H9 (cell line): Measurements from ENCODE around the gene RERE. TPM values are rescaled to one million over a fixed set of nuclear protein-coding genes. Genes with fewer than 3 reads are reported as not detected.
A peak's percentile ranks its signal among the peaks of the same experiment; 100 is the strongest.

Source experiments
- DNase-seq: peaks from one replicate; pipeline ENCODE4 v3.0.0-alpha.2; 2017
- H2AFZ ChIP-seq: one replicate; pipeline ENCODE4 v1.6.1; 2013; ENCODE audit warnings: mild to moderate bottlenecking, low read length, control low read depth, moderate library complexity
- H2AK5ac ChIP-seq: 2 replicates; pipeline ENCODE4 v1.6.1; 2013; ENCODE audit warnings: low read length, control low read depth, mixed read lengths; ENCODE audit not compliant: insufficient read length
- H2BK120ac ChIP-seq: one replicate; pipeline ENCODE4 v1.6.1; 2013; ENCODE audit warnings: low read depth, mild to moderate bottlenecking, low read length, control low read depth, inconsistent platforms; ENCODE audit not compliant: poor library complexity, severe bottlenecking
- H2BK12ac ChIP-seq: 2 replicates; pipeline ENCODE4 v1.6.1; 2013; ENCODE audit warnings: low read length, control low read depth, mixed read lengths, low read depth; ENCODE audit not compliant: insufficient read length
- H2BK15ac ChIP-seq: 2 replicates; pipeline ENCODE4 v1.6.1; 2013; ENCODE audit warnings: low read depth, low read length, control low read depth
- H2BK20ac ChIP-seq: one replicate; pipeline ENCODE4 v1.6.1; 2013; ENCODE audit warnings: low read depth, mild to moderate bottlenecking, low read length, control low read depth, inconsistent platforms; ENCODE audit not compliant: poor library complexity, severe bottlenecking
- H2BK5ac ChIP-seq: 2 replicates; pipeline ENCODE4 v1.6.1; 2013; ENCODE audit warnings: low read length, control low read depth, mixed read lengths; ENCODE audit not compliant: insufficient read length
- H3K14ac ChIP-seq: 2 replicates; pipeline ENCODE4 v1.6.1; 2013; ENCODE audit warnings: low read length, control low read depth; ENCODE audit not compliant: insufficient read depth
- H3K18ac ChIP-seq: 2 replicates; pipeline ENCODE4 v1.6.1; 2013; ENCODE audit warnings: low read depth, mild to moderate bottlenecking, mixed read lengths, low read length, control low read depth; ENCODE audit not compliant: insufficient read length
- H3K23ac ChIP-seq: 2 replicates; pipeline ENCODE4 v1.6.1; 2013; ENCODE audit warnings: low read length, control low read depth, mixed read lengths, low read depth; ENCODE audit not compliant: insufficient read length
- H3K23me2 ChIP-seq: 2 replicates; pipeline ENCODE4 v1.6.1; 2013; ENCODE audit warnings: low read depth, mild to moderate bottlenecking, mixed read lengths, low read length, control low read depth; ENCODE audit not compliant: insufficient read length, poor library complexity, severe bottlenecking
- H3K27ac ChIP-seq: 2 replicates; pipeline ENCODE4 v1.5.1; 2013; ENCODE audit warnings: low read length, control low read depth, mixed read lengths, low read depth; ENCODE audit not compliant: insufficient read length
- H3K27me3 ChIP-seq: 2 replicates; pipeline ENCODE4 v1.6.1; 2013; ENCODE audit warnings: low read length, control low read depth, inconsistent platforms; ENCODE audit not compliant: insufficient read depth
- H3K4ac ChIP-seq: 2 replicates; pipeline ENCODE4 v1.6.1; 2013; ENCODE audit warnings: low read depth, mild to moderate bottlenecking, control low read depth, inconsistent platforms, low read length, moderate library complexity
- H3K4me1 ChIP-seq: 2 replicates; pipeline ENCODE4 v1.6.1; 2013; ENCODE audit warnings: low read length, control low read depth, inconsistent platforms; ENCODE audit not compliant: insufficient read depth
- H3K4me2 ChIP-seq: 2 replicates; pipeline ENCODE4 v1.6.1; 2013; ENCODE audit warnings: low read length, control low read depth, mixed read lengths; ENCODE audit not compliant: insufficient read length, insufficient read depth
- H3K56ac ChIP-seq: 2 replicates; pipeline ENCODE4 v1.6.1; 2013; ENCODE audit warnings: low read depth, mild to moderate bottlenecking, mixed read lengths, low read length, control low read depth; ENCODE audit not compliant: insufficient read length
- H3K79me1 ChIP-seq: 2 replicates; pipeline ENCODE4 v1.6.1; 2013; ENCODE audit warnings: low read depth, mild to moderate bottlenecking, moderate library complexity, low read length, control low read depth, inconsistent platforms; ENCODE audit not compliant: insufficient read depth, poor library complexity, severe bottlenecking
- H3K79me2 ChIP-seq: 2 replicates; pipeline ENCODE4 v1.6.1; 2013; ENCODE audit warnings: low read length, control low read depth, inconsistent platforms; ENCODE audit not compliant: insufficient read depth
- H3K9ac ChIP-seq: 2 replicates; pipeline ENCODE4 v1.6.1; 2013; ENCODE audit warnings: low read length, control low read depth, mixed read lengths; ENCODE audit not compliant: insufficient read length; ENCODE audit errors: extremely low read depth
- H3K9me3 ChIP-seq: one replicate; pipeline ENCODE4 v1.6.1; 2013; ENCODE audit warnings: low read depth, low read length, inconsistent platforms; ENCODE audit not compliant: control insufficient read depth
- H3T11ph ChIP-seq: one replicate; pipeline ENCODE4 v1.6.1; 2013; ENCODE audit warnings: mild to moderate bottlenecking, low read length, control low read depth, inconsistent platforms
- H4K20me1 ChIP-seq: one replicate; pipeline ENCODE4 v1.6.1; 2013; ENCODE audit not compliant: control insufficient read depth, insufficient read length, insufficient read depth
- H4K5ac ChIP-seq: 2 replicates; pipeline ENCODE4 v1.6.1; 2013; ENCODE audit warnings: low read depth, mild to moderate bottlenecking, mixed read lengths, low read length, control low read depth; ENCODE audit not compliant: insufficient read length
- H4K8ac ChIP-seq: replicated peaks from 2 replicates; pipeline ENCODE4 v1.6.1; 2013; ENCODE audit warnings: low read length, control low read depth, mixed read lengths, low read depth; ENCODE audit not compliant: insufficient read length
- H4K91ac ChIP-seq: 2 replicates; pipeline ENCODE4 v1.6.1; 2013; ENCODE audit warnings: low read depth, mild to moderate bottlenecking, moderate library complexity, mixed read lengths, low read length, control low read depth; ENCODE audit not compliant: insufficient read length
- H3K27ac Mint-ChIP-seq, 3 experiments: 2 replicates in 2 of 3; 3 replicates in 1 of 3; pipeline ENCODE4 v1.8.0; 2020 to 2021; ENCODE audit warnings: mixed read lengths in 3 of 3, mild to moderate bottlenecking in 1 of 3, moderate library complexity in 1 of 3
- H3K27me3 Mint-ChIP-seq: 2 replicates; pipeline ENCODE4 v1.8.0; 2021; ENCODE audit warnings: low read depth, mild to moderate bottlenecking, moderate library complexity, mixed read lengths
- H3K36me3 Mint-ChIP-seq, 3 experiments: 2 replicates in 2 of 3; 3 replicates in 1 of 3; pipeline ENCODE4 v1.8.0; 2020 to 2021; ENCODE audit warnings: low read depth in 3 of 3, mixed read lengths in 3 of 3; ENCODE audit not compliant: insufficient read depth in 1 of 3
- H3K4me1 Mint-ChIP-seq, 2 experiments: 2 replicates each; pipeline ENCODE4 v1.8.0; 2020; ENCODE audit warnings: mixed read lengths in 2 of 2
- H3K4me3 Mint-ChIP-seq, 2 experiments: 2 replicates in 1 of 2; 3 replicates in 1 of 2; pipeline ENCODE4 v1.8.0; 2020 to 2021; ENCODE audit warnings: mild to moderate bottlenecking in 2 of 2, mixed read lengths in 2 of 2, moderate library complexity in 1 of 2
- H3K9me3 Mint-ChIP-seq, 2 experiments: 2 replicates in 1 of 2; 3 replicates in 1 of 2; pipeline ENCODE4 v1.8.0; 2020; ENCODE audit warnings: mild to moderate bottlenecking in 2 of 2, mixed read lengths in 2 of 2, moderate library complexity in 1 of 2
- CTCF ChIP-seq: fragments of 200-600 bp; sonication (generic); conservative IDR thresholded peaks from 3 replicates; pipeline ENCODE4 v1.8.0; 2021; ENCODE audit warnings: antibody characterized with exemption, mild to moderate bottlenecking
- WGBS: extraction: QIAGEN DNeasy Blood & Tissue Kit; methylation state at CpG from one replicate; pipeline ENCODE4 v1.1.7; 2013; ENCODE audit warnings: missing lambda C conversion rate, low lambda C conversion rate, mixed read lengths; ENCODE audit not compliant: insufficient read length; ENCODE audit errors: extremely low coverage; 5-methylcytosine and 5-hydroxymethylcytosine counted together
- total RNA-seq: library from RNA; stranded (reverse); gene quantifications from 2 replicates; pipeline ENCODE4 v1.2.1, GENCODE V29; 2021

The RERE gene
- total RNA-seq, 1 experiment from 2014 or later: 103 TPM

GRCh38 chr1:8527941-8528340 is 289.5 kb downstream of the RERE start:
- Histone ChIP-seq H3K14ac (no peak overlapping the region), H3K56ac (no peak overlapping the region), H3K9me3 (no peaks in the 10 kb centered on the region), H3T11ph (no peak overlapping the region), H4K8ac (no peak overlapping the region), H3K79me1 (peaks cover under 1% of the 10 kb centered on the region), H2BK12ac (no peak overlapping the region), H3K23ac (no peak overlapping the region), H4K5ac (no peak overlapping the region), H2BK120ac (no peak overlapping the region), H2AK5ac (no peak overlapping the region), H2BK20ac (no peak overlapping the region), H3K18ac (no peak overlapping the region), H3K23me2 (no peaks in the 10 kb centered on the region), H3K4me1 (peaks cover 6% of the 10 kb centered on the region; the same call in 1 of the 2 replicates), H4K91ac (no peak overlapping the region), H2BK5ac (no peak overlapping the region), H3K27me3 (no peaks in the 10 kb centered on the region), H3K9ac (no peak overlapping the region), H2BK15ac (no peak overlapping the region), H3K4ac (no peak overlapping the region), H3K79me2 (no peaks in the 10 kb centered on the region), H4K20me1 (no peaks in the 10 kb centered on the region), H3K27ac (no peak overlapping the region), H3K4me2 (no peak overlapping the region), H2AFZ (no peak overlapping the region)
- no CpG with 5 or more reads among the region's 4 CpGs for WGBS
- Mint-ChIP-seq H3K27ac (peak overlapping the region in 2 of 3 experiments; percentile 31 to 75; a peak in 6 of 7 replicates), H3K27me3 (no peaks in the 10 kb centered on the region), H3K4me1 (peaks cover 0 to 7% of the 10 kb centered on the region in 2 experiments; a peak in 3 of 4 replicates), H3K9me3 (no peaks in the 10 kb centered on the region; a peak in 1 of 5 replicates), H3K36me3 (peaks cover 15 to 27% (median 17%) of the 10 kb centered on the region in 3 experiments; a peak in 6 of 7 replicates), H3K4me3 (no peak overlapping the region)
- TF ChIP-seq CTCF: no peak
- no peak for DNase-seq
